ENCODE results near the gene CNOT10.

CNOT10 gene

DNA sequence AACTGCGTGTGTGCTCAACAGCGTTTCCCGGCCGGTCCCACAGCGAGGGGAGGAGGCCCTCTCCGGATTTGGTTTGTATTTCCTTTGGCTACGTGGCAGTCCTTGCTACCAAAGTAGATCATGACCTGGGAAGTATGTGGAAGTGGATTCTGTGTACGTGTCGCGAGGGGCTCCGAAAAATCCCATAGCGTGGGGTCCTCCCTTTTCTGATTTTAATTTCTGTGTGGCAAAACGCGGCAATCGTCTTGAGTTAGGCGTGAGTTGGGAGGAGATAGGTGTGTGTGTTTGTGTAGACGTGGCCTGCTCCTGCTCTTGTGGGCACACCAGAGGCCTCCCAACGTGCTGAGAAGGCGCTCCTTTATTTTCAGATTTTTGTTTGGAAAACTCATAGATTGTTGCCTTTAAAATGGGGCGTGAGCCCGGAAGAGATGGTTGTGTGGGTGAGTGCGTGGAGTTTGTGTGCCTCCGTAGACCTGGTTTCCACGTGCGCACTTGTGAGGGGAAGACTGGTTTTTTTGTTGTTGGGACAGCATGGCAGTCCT, 134.1 kb downstream of the CNOT10 start:
- no peak for DNase-seq

DNA sequence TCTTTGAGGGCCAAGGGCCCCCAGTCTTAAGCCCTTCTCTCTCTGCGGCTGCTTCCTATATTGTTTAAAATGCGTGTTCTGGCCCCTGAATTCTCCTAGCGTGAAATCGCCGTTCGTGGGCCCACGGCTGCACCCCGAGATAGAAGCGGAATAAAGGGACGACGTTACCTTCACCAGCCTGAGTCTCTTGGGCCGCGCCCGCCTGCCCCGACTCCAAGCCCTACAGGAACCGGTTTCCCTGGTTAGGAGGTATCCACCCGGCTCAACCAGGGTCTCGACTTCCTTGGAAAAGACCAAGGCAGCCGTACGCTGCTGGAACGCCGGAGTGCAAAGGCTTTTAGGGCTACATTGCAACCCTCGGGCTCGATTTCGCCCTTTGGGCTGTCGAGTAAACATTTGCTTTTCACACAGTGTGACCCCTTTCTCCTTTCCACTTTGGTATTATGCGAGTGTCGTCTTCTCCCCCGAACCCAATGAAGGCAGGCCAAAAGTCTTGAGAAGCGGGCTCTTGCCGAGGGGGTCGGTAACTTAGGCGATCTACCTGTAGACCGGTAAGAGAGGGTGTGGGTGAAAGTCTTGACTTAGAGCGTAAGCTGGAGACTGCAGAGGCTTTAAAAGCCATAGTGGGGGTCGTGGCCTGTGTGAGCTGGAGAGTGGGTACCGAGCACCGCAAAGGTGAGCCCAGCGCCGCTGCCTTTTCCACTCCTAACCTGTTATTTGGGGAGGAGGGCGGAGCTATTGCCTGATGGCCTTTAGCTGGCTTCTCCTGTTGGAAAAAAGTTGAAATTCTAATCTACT, 134.8 kb downstream of the CNOT10 start:
- DNase-seq = no peak

DNA sequence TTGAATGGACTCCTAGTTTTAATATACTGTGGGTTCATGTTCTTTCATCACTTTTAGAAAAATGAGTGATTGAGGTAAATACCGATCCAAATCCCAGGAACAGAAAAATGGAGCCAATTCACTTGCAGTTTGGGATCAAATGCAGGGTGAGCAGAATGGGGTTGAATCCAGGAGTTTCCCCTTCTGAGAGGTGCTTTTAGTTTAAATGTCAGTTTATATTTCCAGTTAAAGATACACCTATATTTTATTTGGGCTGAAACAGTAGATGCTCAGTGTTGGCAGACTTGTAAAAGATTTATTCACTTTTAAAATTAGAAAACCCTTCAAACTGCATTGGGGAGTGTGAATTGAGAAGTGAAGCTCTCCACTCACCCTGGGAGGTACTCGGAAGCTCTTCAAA, 135.4 kb downstream of the CNOT10 start:
- no peak for DNase-seq

GRCh38 chr3:32820971-32821685, 136.1 kb downstream of the CNOT10 start:
- DNase-seq = no peak

DNA sequence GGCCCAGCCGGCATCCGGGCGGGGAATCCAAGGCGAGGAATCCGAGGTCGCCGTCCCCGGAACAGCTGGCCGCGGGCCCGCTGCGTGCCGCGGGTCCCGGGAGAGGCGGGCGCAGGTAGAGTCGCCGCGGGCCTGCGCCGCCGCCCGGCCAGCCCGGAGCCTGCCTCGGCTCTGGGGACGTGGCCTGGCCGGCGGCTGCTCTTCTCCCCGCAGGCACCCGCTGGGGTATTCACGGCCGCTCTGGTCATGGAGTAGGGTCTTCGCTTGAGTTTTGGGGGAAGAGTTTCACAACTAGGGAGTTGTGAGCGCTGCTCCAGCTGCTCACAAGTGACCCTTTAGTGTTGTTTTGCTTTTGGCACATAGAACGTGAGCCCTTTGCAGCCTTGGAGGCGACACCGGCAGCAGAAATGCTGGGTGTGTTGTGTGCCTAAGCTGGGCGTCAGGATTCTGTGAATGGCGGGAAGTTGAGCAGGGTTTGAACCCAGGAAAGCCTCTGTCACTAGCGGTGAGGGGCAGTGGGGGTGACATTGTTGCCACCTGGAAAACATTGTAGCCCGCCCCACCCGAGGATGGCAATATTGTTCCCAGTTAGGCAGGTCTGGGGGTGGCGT, 136.8 kb downstream of the CNOT10 start:
- DNase-seq = no peak

- no peak for DNase-seq
Observed at GRCh38 chr3:32822609-32823498, 137.9 kb downstream of the CNOT10 start.
